NCI-H82 treated with DMSO at 0.1 percent for 48 hours (cell line): Measurements from ENCODE around the gene PIGK.
"Not testable (repeated sequence)": the region's sequence is repeated elsewhere in the genome, so short reads cannot be mapped to it uniquely, and the experiment has no call there.

Experiments used
- DNase-seq: peaks from one replicate; lab custom pipeline; 2025; ENCODE audit not compliant: unreplicated experiment; lab: John Stamatoyannopoulos, UW

PIGK gene

GRCh38 chr1:77197351-77197750 is 21.9 kb downstream of the PIGK start:
- DNase-seq = no peak

DNA sequence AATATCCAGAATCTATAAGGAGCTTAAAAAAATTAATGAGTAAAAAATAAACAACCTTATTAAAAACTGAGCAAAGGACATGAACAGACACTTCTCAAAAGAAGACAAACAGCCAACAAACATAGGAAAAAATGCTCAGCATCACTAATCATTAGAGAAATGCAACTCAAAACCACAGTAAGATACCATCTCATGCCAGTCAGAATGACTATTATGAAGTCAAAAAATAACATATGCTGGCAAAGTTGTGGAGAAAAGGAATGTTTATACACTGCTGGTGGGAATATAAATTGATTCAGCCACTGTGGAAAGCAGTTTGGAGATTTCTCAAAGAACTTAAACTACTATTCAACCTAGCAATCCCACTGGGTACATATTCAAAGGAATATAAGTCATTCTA is 25.3 kb downstream of the PIGK start:
- no peak for DNase-seq

DNA sequence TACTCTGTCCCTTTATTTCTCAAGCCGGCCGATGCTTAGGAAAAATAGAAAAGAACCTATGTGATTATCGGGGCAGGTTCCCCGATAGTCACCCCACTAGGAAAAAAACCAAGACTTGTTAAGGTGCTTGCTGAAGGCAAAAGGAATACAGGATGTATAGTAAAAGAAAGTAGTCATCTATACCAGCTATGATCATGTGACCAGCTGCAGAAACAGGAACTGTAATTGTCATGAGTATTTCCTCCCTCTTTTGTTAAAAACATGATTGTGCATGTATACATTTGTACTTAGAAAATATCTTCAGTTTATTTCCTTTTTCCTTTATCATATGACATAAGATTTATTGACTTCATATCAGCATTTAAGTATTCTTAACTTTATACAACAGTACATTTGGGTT is 30.5 kb downstream of the PIGK start:
- DNase-seq = no peak

GRCh38 chr1:77186907-77187306 is 32.3 kb downstream of the PIGK start:
- not testable (repeated sequence) for DNase-seq

- no peak for DNase-seq
Measured at GRCh38 chr1:77182083-77182482, 37.1 kb downstream of the PIGK start.

GRCh38 chr1:77179632-77180031 is 39.6 kb downstream of the PIGK start:
- no peak for DNase-seq

DNA sequence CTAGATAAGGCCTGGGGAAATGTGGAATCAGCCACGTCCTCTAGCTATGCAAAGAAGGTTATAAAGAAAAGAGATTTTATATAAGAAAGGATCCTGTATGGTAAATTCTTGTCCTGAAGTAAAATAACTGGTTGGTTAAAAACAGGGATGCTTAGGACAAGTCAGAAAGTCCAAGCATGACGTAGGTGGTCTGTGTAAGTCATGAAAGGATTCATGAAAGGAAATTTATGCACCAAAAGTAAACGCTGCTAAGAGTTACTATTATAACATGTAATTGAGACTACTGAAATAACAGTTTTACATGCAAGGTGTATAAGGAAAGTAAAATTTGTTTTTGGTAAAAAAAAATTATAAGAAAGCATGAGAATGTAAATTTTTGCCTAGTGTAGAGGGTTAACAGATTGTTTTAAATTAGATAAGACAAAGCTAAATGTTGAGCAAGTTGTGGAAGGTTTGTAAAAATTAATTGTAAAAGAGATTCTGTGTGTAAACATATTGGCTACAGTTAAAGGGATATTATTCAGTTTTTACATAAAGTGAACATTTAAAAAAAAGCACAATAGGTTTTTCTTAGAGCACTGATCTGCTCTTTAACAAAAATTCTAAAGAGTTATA is 43.9 kb downstream of the PIGK start:
- no peak for DNase-seq

DNA sequence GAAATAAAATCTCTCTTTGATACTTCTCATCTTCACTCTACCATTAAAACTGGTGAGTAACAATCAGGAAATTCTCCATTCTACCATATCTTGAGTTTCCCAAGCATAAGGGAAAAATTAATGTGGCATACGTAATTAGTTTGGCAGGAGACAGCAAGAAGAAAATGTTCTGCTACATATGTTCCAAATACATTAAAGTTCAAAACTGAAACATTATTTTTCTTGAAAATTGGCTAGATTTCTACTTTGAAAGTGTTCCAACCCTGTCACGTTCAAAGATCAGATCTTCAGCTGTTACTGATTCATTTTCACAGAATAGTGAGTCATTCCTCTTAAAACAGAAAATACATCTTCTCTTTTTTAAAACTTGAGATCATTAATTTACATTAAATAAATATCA is 48.5 kb downstream of the PIGK start:
- DNase-seq = no peak

DNA sequence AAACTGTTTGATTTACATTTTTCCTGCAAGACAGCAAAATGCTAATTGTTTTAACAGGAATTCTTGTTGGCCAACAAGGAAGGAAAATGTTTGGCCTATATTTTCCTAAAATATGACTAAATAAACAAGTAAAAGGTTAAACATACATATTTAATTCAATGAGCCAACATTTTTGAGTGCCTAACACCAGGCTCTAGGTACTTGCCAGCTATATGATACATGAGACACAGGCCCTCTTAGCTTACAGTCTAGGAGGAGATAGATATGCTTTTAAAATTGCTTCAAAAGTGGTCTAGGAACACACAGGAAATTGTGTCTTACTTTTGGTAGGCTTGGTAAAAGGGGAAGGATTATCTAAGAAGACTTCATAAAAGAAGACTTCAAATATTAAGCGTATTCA is 50.9 kb downstream of the PIGK start:
- no peak for DNase-seq

- no peak for DNase-seq
Measured at GRCh38 chr1:77164434-77164944, 54.7 kb downstream of the PIGK start.

GRCh38 chr1:77159706-77160105 is 59.5 kb downstream of the PIGK start:
- DNase-seq = not testable (repeated sequence)

GRCh38 chr1:77156214-77156613 is 63.0 kb downstream of the PIGK start:
- DNase-seq = no peak

- DNase-seq = no peak
Measured at GRCh38 chr1:77146270-77146669, 73.0 kb downstream of the PIGK start.

GRCh38 chr1:77143529-77144121 is 75.6 kb downstream of the PIGK start:
- DNase-seq = no peak

DNA sequence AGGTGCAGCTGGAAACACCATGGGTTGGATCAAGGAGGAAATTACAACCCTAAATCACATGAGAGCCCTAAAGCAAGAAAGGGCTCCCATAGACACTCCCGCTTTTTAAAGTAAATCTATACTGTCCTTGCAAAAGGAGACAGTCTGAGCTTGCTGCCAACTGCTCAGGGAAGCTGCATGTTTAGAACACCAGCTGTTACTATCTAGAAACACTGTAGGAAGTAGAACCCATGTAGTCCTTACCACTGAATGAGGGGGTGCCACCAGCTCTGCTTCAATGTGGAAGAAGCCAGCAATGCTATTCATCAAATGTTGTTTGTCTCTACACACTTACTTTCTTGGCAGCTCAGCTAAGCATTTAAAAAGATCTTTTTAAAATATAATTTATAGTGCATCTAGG is 79.8 kb downstream of the PIGK start:
- DNase-seq = peak; percentile 41

DNA sequence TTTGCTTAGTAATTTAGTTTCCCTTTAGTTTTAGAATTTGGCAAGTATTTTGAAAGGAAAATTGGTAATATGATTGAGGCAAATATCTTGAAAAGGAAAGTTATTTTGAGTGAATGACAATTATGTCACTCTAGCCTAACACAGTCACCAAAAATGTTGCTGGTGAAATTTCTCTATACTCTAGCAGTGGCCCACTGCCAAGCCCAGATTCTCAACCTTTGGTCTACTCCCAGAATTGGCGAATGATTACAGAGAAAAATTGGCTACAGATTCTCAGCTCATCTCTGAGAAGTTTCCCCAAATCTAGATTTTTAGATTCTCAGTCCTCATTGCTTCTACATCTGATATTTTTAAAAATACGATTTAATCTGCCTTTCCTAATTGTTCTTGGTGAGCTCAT is 84.9 kb downstream of the PIGK start:
- DNase-seq = no peak

DNA sequence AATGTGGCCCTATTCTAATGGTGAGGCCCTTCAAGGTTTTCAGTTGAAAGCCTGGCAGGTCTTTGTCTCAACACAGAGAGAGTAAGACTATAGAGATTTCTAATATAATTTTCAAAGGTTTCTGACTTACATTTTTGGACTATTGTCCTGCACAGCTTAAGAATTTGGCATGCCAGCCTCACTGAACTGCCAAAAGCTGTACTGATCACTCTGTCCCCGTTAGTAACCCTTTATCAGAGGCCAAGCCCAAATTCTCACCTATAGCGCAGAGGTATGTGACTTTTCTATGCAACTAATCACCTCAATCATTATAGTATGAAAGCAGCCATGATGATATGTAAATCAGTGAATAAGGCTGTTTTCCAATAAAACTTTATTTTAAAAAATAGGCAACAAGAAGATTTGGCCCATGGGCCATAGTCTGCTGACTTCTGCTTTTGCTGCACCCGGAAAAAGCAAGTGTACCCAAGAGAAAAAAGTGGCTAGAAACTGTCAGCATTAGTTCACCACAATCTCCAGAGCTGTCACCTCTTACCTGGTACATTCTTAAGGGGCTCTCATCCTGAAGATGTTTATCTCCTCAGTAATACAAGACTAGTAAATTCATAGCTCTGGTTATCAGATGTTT is 85.4 kb downstream of the PIGK start:
- no peak for DNase-seq

- DNase-seq = peak; percentile 66
Measured at GRCh38 chr1:77126307-77126706, 92.9 kb downstream of the PIGK start.

DNA sequence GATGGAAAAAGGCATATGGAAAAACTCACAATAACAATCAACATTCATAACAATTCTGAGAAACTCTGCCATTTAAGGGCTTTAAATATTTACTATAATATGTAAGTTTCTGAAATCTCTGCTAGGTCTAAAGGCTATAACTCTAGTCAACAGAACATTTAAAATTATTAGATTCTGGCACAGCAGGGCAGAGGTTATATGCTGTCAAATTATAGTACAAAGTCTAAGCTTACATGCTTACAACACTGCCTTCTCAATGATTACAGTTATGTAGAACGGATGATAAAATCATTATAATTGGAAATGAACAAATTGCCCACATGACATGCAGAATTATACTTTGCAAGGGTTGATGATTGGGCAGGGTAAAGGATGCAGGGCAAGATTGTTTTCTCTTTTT is 97.7 kb downstream of the PIGK start:
- DNase-seq = no peak

GRCh38 chr1:77120950-77121349 is 98.3 kb downstream of the PIGK start:
- DNase-seq = no peak

DNA sequence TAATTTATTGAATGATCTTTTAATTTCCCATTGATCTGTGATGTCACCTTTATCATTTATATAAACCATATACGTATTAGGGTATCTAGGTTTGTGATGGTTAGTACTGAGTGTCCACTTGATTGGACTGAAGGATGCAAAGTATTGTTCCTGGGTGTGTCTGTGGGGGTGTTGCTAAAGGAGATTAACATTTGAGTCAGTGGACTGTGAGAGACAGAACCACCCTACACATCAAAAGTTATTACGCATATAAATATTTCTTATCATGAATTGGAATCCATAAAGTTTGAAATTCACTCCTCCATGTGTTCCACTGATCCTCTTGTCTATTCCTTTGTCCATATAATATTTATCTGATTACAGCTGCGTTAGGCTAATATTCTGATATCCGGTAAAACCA is 100.5 kb downstream of the PIGK start:
- no peak for DNase-seq

GRCh38 chr1:77104672-77105071 is 114.6 kb downstream of the PIGK start:
- DNase-seq = no peak

DNA sequence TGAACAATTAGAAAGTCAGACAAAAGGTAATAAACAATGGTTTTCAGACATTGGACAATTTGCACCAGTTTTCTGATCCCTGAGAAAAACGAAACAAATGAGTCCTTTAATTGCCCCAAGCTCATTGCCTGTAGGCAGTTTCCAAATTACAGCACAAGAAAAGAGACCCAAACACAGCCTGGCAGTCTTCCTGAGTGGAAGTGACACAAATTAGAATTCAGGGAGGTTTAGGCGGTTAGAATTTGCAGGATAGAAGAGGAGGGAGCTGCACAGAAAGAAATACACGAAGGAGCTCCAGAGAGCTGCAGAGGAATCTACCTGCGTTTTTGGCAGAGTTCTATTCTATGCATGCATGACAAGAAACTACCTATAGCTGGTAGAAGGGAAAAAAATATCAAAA is 115.7 kb downstream of the PIGK start:
- no peak for DNase-seq
